ENCODE results near the gene TXLNA.

DNA sequence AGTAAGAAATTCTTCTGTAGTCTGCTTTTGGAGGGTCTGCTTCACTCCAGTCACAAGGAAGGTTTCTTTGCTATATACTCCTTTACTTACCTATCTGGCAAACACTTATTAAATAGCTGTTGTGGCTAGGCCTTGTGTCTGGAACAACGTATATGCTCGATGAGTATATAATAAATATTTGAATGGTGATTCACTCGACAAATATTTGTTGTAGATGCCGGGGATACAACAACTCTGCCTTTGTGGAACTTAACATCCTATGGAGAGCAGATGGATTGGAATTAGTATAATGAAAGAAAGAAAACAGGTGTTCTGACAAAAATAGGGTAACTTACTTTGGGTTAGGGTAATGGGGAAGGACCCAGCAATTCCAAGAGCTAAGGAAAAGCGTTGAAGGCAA is 40.5 kb upstream of the TXLNA start:
- TF ChIP-seq, protein P1, sequence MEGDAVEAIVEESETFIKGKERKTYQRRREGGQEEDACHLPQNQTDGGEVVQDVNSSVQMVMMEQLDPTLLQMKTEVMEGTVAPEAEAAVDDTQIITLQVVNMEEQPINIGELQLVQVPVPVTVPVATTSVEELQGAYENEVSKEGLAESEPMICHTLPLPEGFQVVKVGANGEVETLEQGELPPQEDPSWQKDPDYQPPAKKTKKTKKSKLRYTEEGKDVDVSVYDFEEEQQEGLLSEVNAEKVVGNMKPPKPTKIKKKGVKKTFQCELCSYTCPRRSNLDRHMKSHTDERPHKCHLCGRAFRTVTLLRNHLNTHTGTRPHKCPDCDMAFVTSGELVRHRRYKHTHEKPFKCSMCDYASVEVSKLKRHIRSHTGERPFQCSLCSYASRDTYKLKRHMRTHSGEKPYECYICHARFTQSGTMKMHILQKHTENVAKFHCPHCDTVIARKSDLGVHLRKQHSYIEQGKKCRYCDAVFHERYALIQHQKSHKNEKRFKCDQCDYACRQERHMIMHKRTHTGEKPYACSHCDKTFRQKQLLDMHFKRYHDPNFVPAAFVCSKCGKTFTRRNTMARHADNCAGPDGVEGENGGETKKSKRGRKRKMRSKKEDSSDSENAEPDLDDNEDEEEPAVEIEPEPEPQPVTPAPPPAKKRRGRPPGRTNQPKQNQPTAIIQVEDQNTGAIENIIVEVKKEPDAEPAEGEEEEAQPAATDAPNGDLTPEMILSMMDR (IDR thresholded peaks at IDR 0.05) = no peak
- TF ChIP-seq POLR2A (IDR thresholded peaks at IDR 0.05) = no peak
